ENCODE results near the gene SLC6A13.
"Not testable (repeated sequence)": the region's sequence is repeated elsewhere in the genome, so short reads cannot be mapped to it uniquely, and the experiment has no call there.

DNA sequence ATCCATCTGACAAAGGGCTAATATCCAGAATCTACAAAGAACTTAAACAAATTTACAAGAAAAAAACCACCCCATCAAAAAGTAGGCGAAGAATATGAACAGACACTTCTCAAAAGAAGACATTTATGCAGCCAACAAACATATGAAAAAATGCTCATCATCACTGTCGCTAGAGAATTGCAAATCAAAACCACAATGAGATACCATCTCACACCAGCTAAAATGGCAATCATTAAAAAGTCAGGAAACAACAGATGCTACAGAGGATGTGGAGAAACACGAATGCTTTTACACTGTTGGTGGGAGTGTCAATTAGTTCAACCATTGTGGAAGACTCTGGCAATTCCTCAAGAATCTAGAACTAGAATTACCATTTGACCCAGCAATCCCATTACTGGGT, 40.1 kb upstream of the SLC6A13 start:
- not testable (repeated sequence) for TF ChIP-seq CTCF (IDR thresholded peaks at IDR 0.05); POLR2A (IDR thresholded peaks at IDR 0.05; ENCODE audit: low read length); RFX5 (IDR thresholded peaks at IDR 0.05); RNF2 (IDR thresholded peaks at IDR 0.05; ENCODE audit: borderline replicate concordance, low read depth); MYC (IDR thresholded peaks at IDR 0.05; ENCODE audit: borderline replicate concordance, low read length); NFE2L2 (conservative IDR thresholded peaks at IDR 0.05; ENCODE audit: low read length); CEBPB (IDR thresholded peaks at IDR 0.05)
- TF ChIP-seq, protein P1, sequence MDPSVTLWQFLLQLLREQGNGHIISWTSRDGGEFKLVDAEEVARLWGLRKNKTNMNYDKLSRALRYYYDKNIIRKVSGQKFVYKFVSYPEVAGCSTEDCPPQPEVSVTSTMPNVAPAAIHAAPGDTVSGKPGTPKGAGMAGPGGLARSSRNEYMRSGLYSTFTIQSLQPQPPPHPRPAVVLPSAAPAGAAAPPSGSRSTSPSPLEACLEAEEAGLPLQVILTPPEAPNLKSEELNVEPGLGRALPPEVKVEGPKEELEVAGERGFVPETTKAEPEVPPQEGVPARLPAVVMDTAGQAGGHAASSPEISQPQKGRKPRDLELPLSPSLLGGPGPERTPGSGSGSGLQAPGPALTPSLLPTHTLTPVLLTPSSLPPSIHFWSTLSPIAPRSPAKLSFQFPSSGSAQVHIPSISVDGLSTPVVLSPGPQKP (IDR thresholded peaks at IDR 0.05; ENCODE audit: low read depth, low read length), result not testable (repeated sequence)
- TF ChIP-seq, protein P2, sequence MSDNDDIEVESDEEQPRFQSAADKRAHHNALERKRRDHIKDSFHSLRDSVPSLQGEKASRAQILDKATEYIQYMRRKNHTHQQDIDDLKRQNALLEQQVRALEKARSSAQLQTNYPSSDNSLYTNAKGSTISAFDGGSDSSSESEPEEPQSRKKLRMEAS (IDR thresholded peaks at IDR 0.05), result not testable (repeated sequence)
